GM12873 (cell line): ENCODE data around the gene POLR2L.

Experiments
- TF ChIP-seq, protein P1 (sequence below): IDR thresholded peaks from 2 replicates; pipeline ENCODE4 v1.5.1; 2012; ENCODE audit warnings: low read depth, mild to moderate bottlenecking, moderate library complexity, low read length, control low read depth; ENCODE audit not compliant: insufficient read depth; ENCODE audit errors: missing control alignments

The POLR2L gene

GRCh38 chr11:875769-876301 lies 33.5 kb upstream of the POLR2L start:
- TF ChIP-seq, protein P1, sequence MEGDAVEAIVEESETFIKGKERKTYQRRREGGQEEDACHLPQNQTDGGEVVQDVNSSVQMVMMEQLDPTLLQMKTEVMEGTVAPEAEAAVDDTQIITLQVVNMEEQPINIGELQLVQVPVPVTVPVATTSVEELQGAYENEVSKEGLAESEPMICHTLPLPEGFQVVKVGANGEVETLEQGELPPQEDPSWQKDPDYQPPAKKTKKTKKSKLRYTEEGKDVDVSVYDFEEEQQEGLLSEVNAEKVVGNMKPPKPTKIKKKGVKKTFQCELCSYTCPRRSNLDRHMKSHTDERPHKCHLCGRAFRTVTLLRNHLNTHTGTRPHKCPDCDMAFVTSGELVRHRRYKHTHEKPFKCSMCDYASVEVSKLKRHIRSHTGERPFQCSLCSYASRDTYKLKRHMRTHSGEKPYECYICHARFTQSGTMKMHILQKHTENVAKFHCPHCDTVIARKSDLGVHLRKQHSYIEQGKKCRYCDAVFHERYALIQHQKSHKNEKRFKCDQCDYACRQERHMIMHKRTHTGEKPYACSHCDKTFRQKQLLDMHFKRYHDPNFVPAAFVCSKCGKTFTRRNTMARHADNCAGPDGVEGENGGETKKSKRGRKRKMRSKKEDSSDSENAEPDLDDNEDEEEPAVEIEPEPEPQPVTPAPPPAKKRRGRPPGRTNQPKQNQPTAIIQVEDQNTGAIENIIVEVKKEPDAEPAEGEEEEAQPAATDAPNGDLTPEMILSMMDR: no peak

DNA sequence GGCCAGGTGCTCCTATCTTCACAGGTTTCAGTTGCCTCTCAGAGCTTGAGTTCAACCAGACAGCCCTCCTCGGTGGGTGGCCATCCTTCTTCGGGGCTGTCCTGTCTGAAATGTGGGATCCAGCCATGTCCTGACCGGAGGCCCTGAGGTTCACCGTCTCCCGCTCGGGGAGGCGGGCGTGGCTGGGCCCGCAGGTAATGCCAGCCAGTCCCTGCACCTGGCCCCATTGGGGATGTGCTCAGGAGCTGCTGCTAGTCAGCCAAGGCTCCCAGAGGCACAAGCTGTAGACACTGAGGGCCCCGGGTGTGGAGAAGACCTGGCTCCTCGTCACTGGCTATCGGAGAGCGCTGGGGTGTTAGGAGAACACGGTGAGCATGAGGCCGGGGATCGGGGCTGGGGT lies 32.9 kb upstream of the POLR2L start:
- TF ChIP-seq, protein P1: no peak

DNA sequence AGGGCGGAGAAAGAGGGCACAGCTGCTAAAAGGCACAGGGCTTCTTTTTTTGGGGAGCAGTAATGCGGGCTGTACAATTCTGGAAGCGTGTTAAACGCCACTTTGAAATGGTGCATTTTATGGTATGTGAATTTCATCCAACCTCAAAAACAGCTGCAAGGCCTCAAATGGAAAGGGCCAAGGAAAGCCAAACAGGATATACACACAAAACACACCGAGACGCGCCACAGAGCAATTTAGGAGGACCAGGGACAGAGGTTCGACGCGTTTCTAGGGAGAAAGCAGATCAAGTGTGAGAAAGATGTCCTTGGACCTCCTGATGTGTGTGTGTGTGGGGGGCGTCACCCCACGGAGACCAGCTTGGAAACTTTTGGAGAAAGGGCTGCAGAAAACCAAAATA lies 31.4 kb upstream of the POLR2L start:
- TF ChIP-seq, protein P1: no peak

- TF ChIP-seq, protein P1: no peak
Measured at GRCh38 chr11:872799-873198, 30.5 kb upstream of the POLR2L start.

- TF ChIP-seq, protein P1: no peak
Measured at GRCh38 chr11:871472-871871, 29.1 kb upstream of the POLR2L start.

DNA sequence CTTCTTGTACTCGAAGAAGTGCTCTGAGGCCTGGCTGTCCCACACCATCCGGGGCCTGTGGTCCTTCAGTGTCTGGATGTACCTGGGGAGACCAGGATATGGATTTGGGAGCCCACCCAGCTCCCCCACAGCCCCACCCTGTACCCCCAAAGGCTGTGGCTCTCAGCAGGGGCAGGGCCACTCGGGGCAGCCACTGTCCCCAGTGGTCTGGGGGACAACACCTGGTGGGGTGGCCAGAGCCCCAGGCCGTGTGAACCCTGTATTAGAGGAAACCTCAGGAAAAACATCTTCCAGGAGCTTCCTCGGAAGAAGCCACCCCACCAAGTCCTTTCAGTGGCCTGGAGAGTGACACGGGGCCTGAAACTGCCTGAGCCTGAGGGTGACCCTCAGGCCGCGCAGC lies 28.1 kb upstream of the POLR2L start:
- TF ChIP-seq, protein P1: no peak

DNA sequence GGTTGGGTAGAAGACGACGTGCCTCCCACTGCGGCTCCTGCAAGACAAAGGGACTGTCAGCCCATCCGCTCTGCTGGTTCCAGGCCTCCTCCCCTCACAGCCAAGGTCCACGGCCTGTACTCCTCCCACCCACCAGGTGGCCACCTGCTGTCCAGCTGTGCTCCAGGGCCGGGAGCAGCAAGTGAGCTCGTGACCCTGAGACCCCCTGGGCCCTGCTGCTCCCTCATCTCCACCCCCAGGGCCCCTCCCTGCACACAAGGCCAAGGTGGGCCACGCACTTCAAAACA lies 27.7 kb upstream of the POLR2L start:
- TF ChIP-seq, protein P1: no peak
